H1 (cell line): ENCODE data around the gene PEX12. TPM values are rescaled to one million over a fixed set of nuclear protein-coding genes. Genes with fewer than 3 reads are reported as not detected.

Source experiments
- CTCF ChIA-PET: fragments of 300-600 bp; sonication (Branson Sonifier 250); formaldehyde crosslinking; loops from one replicate; lab custom pipeline; 2021; ENCODE audit not compliant: partially characterized antibody; lab: Charles Lee
- POLR2A ChIA-PET: fragments of 300-600 bp; sonication (Branson Sonifier 250); formaldehyde crosslinking; loops from one replicate; lab custom pipeline; 2021; ENCODE audit warnings: inconsistent platforms; ENCODE audit not compliant: partially characterized antibody; lab: Charles Lee
- DNase-seq, 2 experiments: peaks; one replicate each; pipeline versions ENCODE4 v3.0.0 to v3.0.0-alpha.2; 2010 to 2022; ENCODE audit warnings: low spot score in 2 of 2, low read depth in 1 of 2, mixed read lengths in 1 of 2
- FAIRE-seq: peaks from 2 replicates; lab custom pipeline; 2011; peaks lifted over from hg19 to GRCh38; lab: Jason Lieb, UNC
- H2AFZ ChIP-seq: 2 replicates; pipeline ENCODE4 v1.8.1; 2012; ENCODE audit warnings: low read length, inconsistent platforms
- H2AK5ac ChIP-seq: 2 replicates; pipeline ENCODE4 v1.6.1; 2013; ENCODE audit warnings: low read depth, low read length
- H2BK120ac ChIP-seq: replicated peaks from 2 replicates; pipeline ENCODE3; 2013; ENCODE audit warnings: low read depth, low read length, inconsistent platforms
- H2BK12ac ChIP-seq: 2 replicates; pipeline ENCODE4 v1.6.1; 2013; ENCODE audit warnings: low read depth, low read length
- H2BK15ac ChIP-seq: 2 replicates; pipeline ENCODE4 v1.6.1; 2013; ENCODE audit warnings: low read length
- H2BK20ac ChIP-seq: 2 replicates; pipeline ENCODE4 v1.6.1; 2013; ENCODE audit warnings: low read length
- H2BK5ac ChIP-seq: 2 replicates; pipeline ENCODE4 v1.6.1; 2013; ENCODE audit warnings: low read depth, low read length
- H3K14ac ChIP-seq: 2 replicates; pipeline ENCODE4 v1.6.1; 2013; ENCODE audit warnings: inconsistent platforms; ENCODE audit not compliant: insufficient read length
- H3K18ac ChIP-seq: 2 replicates; pipeline ENCODE4 v1.6.1; 2013; ENCODE audit warnings: low read length; ENCODE audit errors: extremely low read depth
- H3K23ac ChIP-seq: 2 replicates; pipeline ENCODE4 v1.6.1; 2013; ENCODE audit warnings: inconsistent platforms; ENCODE audit not compliant: insufficient read length
- H3K23me2 ChIP-seq: 2 replicates; pipeline ENCODE4 v1.6.1; 2013; ENCODE audit warnings: low read depth, low read length
- H3K27ac ChIP-seq: 2 replicates; pipeline ENCODE4 v1.6.1; 2011; ENCODE audit warnings: low read depth, low read length, inconsistent platforms
- H3K27me3 ChIP-seq, 4 experiments: replicated peaks in 1 of 4; 1 replicate in 1 of 4; 2 replicates in 3 of 4; pipeline versions ENCODE4 v1.6.1 to v1.8.1; 2011 to 2013; ENCODE audit warnings: low read length in 3 of 4, mild to moderate bottlenecking in 3 of 4, inconsistent platforms in 2 of 4, mixed read lengths in 2 of 4, moderate library complexity in 1 of 4; ENCODE audit not compliant: control insufficient read depth in 3 of 4, insufficient read depth in 3 of 4; ENCODE audit errors: extremely low read depth in 1 of 4
- H3K36me3 ChIP-seq, 4 experiments: 2 replicates each; pipeline versions ENCODE4 v1.6.1 to v1.8.1; 2011 to 2013; ENCODE audit warnings: mild to moderate bottlenecking in 4 of 4, low read length in 3 of 4, moderate library complexity in 2 of 4, control low read depth in 1 of 4, inconsistent platforms in 1 of 4; ENCODE audit not compliant: insufficient read depth in 4 of 4, control insufficient read depth in 2 of 4
- H3K4ac ChIP-seq: replicated peaks from 2 replicates; pipeline ENCODE3; 2013; ENCODE audit warnings: low read length, low read depth, mixed read lengths, inconsistent platforms; ENCODE audit not compliant: insufficient read length
- H3K4me1 ChIP-seq, 4 experiments: replicated peaks in 1 of 4; 1 replicate in 1 of 4; 2 replicates in 3 of 4; pipeline versions ENCODE4 v1.6.1 to v1.8.1; 2011 to 2013; ENCODE audit warnings: low read length in 3 of 4, inconsistent platforms in 2 of 4, mixed read lengths in 1 of 4; ENCODE audit not compliant: insufficient read depth in 4 of 4, control insufficient read depth in 3 of 4
- H3K4me2 ChIP-seq, 2 experiments: 2 replicates each; pipeline versions ENCODE4 v1.6.1 to v1.8.1; 2011 to 2013; ENCODE audit warnings: low read depth in 2 of 2, low read length in 2 of 2, control low read depth in 1 of 2, inconsistent platforms in 1 of 2, mild to moderate bottlenecking in 1 of 2; ENCODE audit not compliant: insufficient read depth in 1 of 2
- H3K4me3 ChIP-seq, 4 experiments: fragments of 200-600, 300-600 bp in 1 of 4; sonication (generic), shearing (Covaris generic), sonication (Bioruptor Twin) in 1 of 4; 2 replicates each; pipeline versions ENCODE4 v1.5.1 to v1.8.1; 2011 to 2016; ENCODE audit warnings: low read length in 4 of 4, low read depth in 3 of 4, control low read depth in 2 of 4, inconsistent platforms in 2 of 4, mild to moderate bottlenecking in 2 of 4, mixed read lengths in 1 of 4, moderate library complexity in 1 of 4; ENCODE audit not compliant: insufficient read depth in 2 of 4; ENCODE audit errors: extremely low read depth in 1 of 4
- H3K56ac ChIP-seq: replicated peaks from 2 replicates; pipeline ENCODE3; 2013; ENCODE audit warnings: low read depth, mild to moderate bottlenecking, mixed read lengths, low read length, inconsistent platforms; ENCODE audit not compliant: insufficient read length
- H3K79me1 ChIP-seq: 2 replicates; pipeline ENCODE4 v1.6.1; 2013; ENCODE audit warnings: low read depth, low read length, control low read depth
- H3K79me2 ChIP-seq, 2 experiments: 2 replicates each; pipeline versions ENCODE4 v1.6.1 to v1.8.1; 2012 to 2013; ENCODE audit warnings: low read length in 2 of 2, mild to moderate bottlenecking in 2 of 2, inconsistent platforms in 1 of 2; ENCODE audit not compliant: insufficient read depth in 2 of 2, control insufficient read depth in 1 of 2
- H3K9ac ChIP-seq, 4 experiments: replicated peaks in 1 of 4; 1 replicate in 1 of 4; 2 replicates in 3 of 4; pipeline versions ENCODE4 v1.6.1 to v1.8.1; 2011 to 2013; ENCODE audit warnings: low read depth in 3 of 4, low read length in 3 of 4, control low read depth in 2 of 4, mild to moderate bottlenecking in 2 of 4, moderate library complexity in 2 of 4, inconsistent platforms in 1 of 4; ENCODE audit errors: extremely low read depth in 1 of 4
- H3K9me3 ChIP-seq, 2 experiments: 2 replicates each; pipeline versions ENCODE4 v1.6.1 to v1.8.1; 2012 to 2013; ENCODE audit warnings: mild to moderate bottlenecking in 2 of 2, moderate library complexity in 2 of 2, control low read depth in 1 of 2, inconsistent platforms in 1 of 2, low read depth in 1 of 2, low read length in 1 of 2, mixed read lengths in 1 of 2; ENCODE audit not compliant: insufficient read depth in 2 of 2
- H4K20me1 ChIP-seq, 2 experiments: replicated peaks in 1 of 2; 2 replicates each; pipeline versions ENCODE3 to v1.8.1; 2011 to 2013; ENCODE audit warnings: inconsistent platforms in 2 of 2, low read length in 2 of 2, mild to moderate bottlenecking in 1 of 2; ENCODE audit not compliant: insufficient read depth in 2 of 2, control insufficient read depth in 1 of 2
- H4K5ac ChIP-seq: 2 replicates; pipeline ENCODE4 v1.6.1; 2013; ENCODE audit warnings: low read length, low read depth, mixed read lengths, inconsistent platforms; ENCODE audit not compliant: insufficient read length
- H4K8ac ChIP-seq: 2 replicates; pipeline ENCODE4 v1.8.0; 2013; ENCODE audit warnings: mild to moderate bottlenecking, moderate library complexity, low read length, inconsistent platforms; ENCODE audit not compliant: insufficient read depth; ENCODE audit errors: extremely low read depth
- H4K91ac ChIP-seq: replicated peaks from 2 replicates; pipeline ENCODE3; 2013; ENCODE audit warnings: low read length, mixed read lengths, inconsistent platforms; ENCODE audit not compliant: insufficient read length
- SAP30 ChIP-seq: fragments of 300-600 bp; sonication (generic); IDR thresholded peaks from 2 replicates; pipeline ENCODE4 v1.7.1; 2012; ENCODE audit warnings: low read length, moderate library complexity, mild to moderate bottlenecking, inconsistent platforms; ENCODE audit not compliant: insufficient read depth, insufficient replicate concordance
- WGBS, 2 experiments: shearing (Covaris generic) in 1 of 2; methylation state at CpG; one replicate each; pipeline versions ENCODE4 v1.1.6 to v1.1.7; 2013 to 2015; ENCODE audit warnings: low lambda C conversion rate in 2 of 2, mixed read lengths in 2 of 2, inconsistent platforms in 1 of 2, low coverage in 1 of 2, missing lambda C conversion rate in 1 of 2; ENCODE audit not compliant: insufficient replicate concordance in 2 of 2, insufficient coverage in 1 of 2, insufficient read length in 1 of 2; ENCODE audit errors: extremely low coverage in 1 of 2, missing lambda C conversion rate in 1 of 2; 5-methylcytosine and 5-hydroxymethylcytosine counted together
- polyA plus RNA-seq, 7 experiments: library from polyadenylated mRNA; depleted of rRNA in 3 of 7; stranded (reverse) in 5 of 7; unstranded in 2 of 7; fragments of >200 nt in 5 of 7; fragments of 200-250 nt in 2 of 7; gene quantifications; 1 replicate in 5 of 7; 2 replicates in 1 of 7; 4 replicates in 1 of 7; pipeline versions ENCODE4 v1.2.1 to v1.2.3, GENCODE V29; 2011 to 2013; ENCODE audit warnings: missing spikeins in 2 of 7, mixed read lengths in 2 of 7
- total RNA-seq: library from RNA; stranded (reverse); fragmentation: NEBNext Ultra II Directional; extraction: Animal tissue kit (Norgen Biotek cat#: 25700); gene quantifications from 2 replicates; pipeline ENCODE4 v1.2.1, GENCODE V29; 2021

The PEX12 gene
- total and polyA plus RNA-seq, 2 of the 8 experiments (the other 6 are each of a cell fraction or from before 2014, with no cell fraction given): 3.0 to 5.9 TPM

DNA sequence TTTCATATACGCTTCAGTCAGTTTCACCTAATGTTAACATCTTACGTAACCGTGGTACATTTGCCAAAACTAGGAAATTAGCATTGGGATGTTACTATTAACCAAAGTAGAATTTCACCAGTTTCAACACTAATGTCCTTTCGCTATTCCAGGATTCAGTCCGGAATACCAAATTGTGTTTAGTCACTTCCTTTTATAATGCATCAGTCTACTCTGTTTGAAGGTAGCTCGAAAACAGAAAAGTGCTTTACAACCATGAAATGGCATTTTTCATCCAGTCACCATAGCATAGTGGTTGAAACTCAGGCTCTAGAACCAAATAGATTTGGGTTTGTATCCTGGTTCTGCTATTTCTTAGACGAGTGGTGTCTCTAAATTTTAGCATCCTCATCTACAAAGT is 38.2 kb upstream of the PEX12 start:
- no peak overlapping the region for H2BK120ac ChIP-seq
- no peak overlapping the region for H3K18ac ChIP-seq
- WGBS, 2 experiments: 92% methylated on average over 7 of the region's 7 CpGs; no CpG with 5 or more reads in 1 of the 2 experiments
- H2BK20ac ChIP-seq: no peak overlapping the region
- H4K8ac ChIP-seq: no peak overlapping the region
- H3K9ac ChIP-seq: no peak overlapping the region
- H3K4me2 ChIP-seq: no peak overlapping the region
- H3K27ac ChIP-seq: no peak overlapping the region
- H2BK15ac ChIP-seq: no peak overlapping the region
- CTCF ChIA-PET: interaction anchor here (6.6 kb wide), 1 partner anchor 130 kb away, joined by 166 read pairs; no protein-coding TSS in a partner anchor
- H3K79me2 ChIP-seq: no peaks in the 10 kb centered on the region
- H3K4me3 ChIP-seq: no peak overlapping the region
- no peaks in the 10 kb centered on the region for H3K4me1 ChIP-seq
- peaks cover 0 to 4% (median 0%) of the 10 kb centered on the region in 4 experiments; a peak in 2 of 8 replicates for H3K36me3 ChIP-seq
- peaks cover 0 to 3% of the 10 kb centered on the region in 2 experiments for H4K20me1 ChIP-seq
- no peak overlapping the region for H4K5ac ChIP-seq
- no peak overlapping the region for H4K91ac ChIP-seq
- H3K4ac ChIP-seq: no peak overlapping the region
- H2BK12ac ChIP-seq: no peak overlapping the region
- H2AK5ac ChIP-seq: no peak overlapping the region
- no peak overlapping the region for H3K14ac ChIP-seq
- H2BK5ac ChIP-seq: no peak overlapping the region
- POLR2A ChIA-PET: no interaction called here
- H3K23me2 ChIP-seq: no peaks in the 10 kb centered on the region
- no peaks in the 10 kb centered on the region for H3K79me1 ChIP-seq
- FAIRE-seq (no peak), DNase-seq (no peak)
- H3K27me3 ChIP-seq: no peaks in the 10 kb centered on the region
- no peaks in the 10 kb centered on the region for H3K9me3 ChIP-seq
- no peak overlapping the region for H3K23ac ChIP-seq
- H3K56ac ChIP-seq: no peak overlapping the region
- no peak overlapping the region for H2AFZ ChIP-seq
- TF ChIP-seq SAP30: no peak
